Neutrophil (primary cell): ENCODE data around the gene MACIR.
"Not testable (repeated sequence)": the region's sequence is repeated elsewhere in the genome, so short reads cannot be mapped to it uniquely, and the experiment has no call there.

ENCODE experiments used
- H3K27ac ChIP-seq: fragments of 200-600 bp; sonication (generic); 2 replicates; pipeline ENCODE4 v1.5.1; 2016; ENCODE audit warnings: mild to moderate bottlenecking, moderate library complexity
- H3K27me3 ChIP-seq: fragments of 200-600 bp; sonication (generic); 2 replicates; pipeline ENCODE4 v1.6.0; 2016; ENCODE audit warnings: mild to moderate bottlenecking
- H3K36me3 ChIP-seq: fragments of 200-600 bp; sonication (generic); 2 replicates; pipeline ENCODE4 v1.5.1; 2017
- H3K4me1 ChIP-seq, 2 experiments: fragments of 200-600 bp in 1 of 2; sonication (generic) in 1 of 2; 1 replicate in 1 of 2; 2 replicates in 1 of 2; pipeline versions ENCODE4 v1.5.1 to v1.6.1; 2013 to 2016; ENCODE audit warnings: low read depth in 1 of 2, low read length in 1 of 2, mild to moderate bottlenecking in 1 of 2, moderate library complexity in 1 of 2; ENCODE audit not compliant: control insufficient read depth in 1 of 2, insufficient read depth in 1 of 2
- H3K4me3 ChIP-seq, 2 experiments: fragments of 200-600 bp in 1 of 2; sonication (generic) in 1 of 2; 1 replicate in 1 of 2; 2 replicates in 1 of 2; pipeline ENCODE4 v1.5.1; 2013 to 2016; ENCODE audit warnings: low read depth in 1 of 2, low read length in 1 of 2, mild to moderate bottlenecking in 1 of 2, moderate library complexity in 1 of 2
- H3K9me3 ChIP-seq: fragments of 200-600 bp; sonication (generic); 2 replicates; pipeline ENCODE4 v1.5.1; 2016
- CTCF ChIP-seq: fragments of 200-600 bp; sonication (generic); IDR thresholded peaks from 2 replicates; pipeline ENCODE4 v1.5.1; 2016; ENCODE audit warnings: antibody characterized with exemption

MACIR gene

GRCh38 chr5:103216697-103217096 is 41.9 kb upstream of the MACIR start:
- peaks cover 22 to 29% of the 10 kb centered on the region in 2 experiments for H3K4me1 ChIP-seq
- H3K4me3 ChIP-seq: no peak overlapping the region
- no peaks in the 10 kb centered on the region for H3K9me3 ChIP-seq
- no peaks in the 10 kb centered on the region for H3K27me3 ChIP-seq
- TF ChIP-seq CTCF: no peak
- no peaks in the 10 kb centered on the region for H3K36me3 ChIP-seq
- H3K27ac ChIP-seq: no peak overlapping the region

GRCh38 chr5:103217101-103217500 is 41.5 kb upstream of the MACIR start:
- H3K9me3 ChIP-seq: no peaks in the 10 kb centered on the region
- no peak for TF ChIP-seq CTCF
- H3K27me3 ChIP-seq: no peaks in the 10 kb centered on the region
- no peak overlapping the region for H3K4me3 ChIP-seq
- no peaks in the 10 kb centered on the region for H3K36me3 ChIP-seq
- peaks cover 19 to 25% of the 10 kb centered on the region in 2 experiments for H3K4me1 ChIP-seq
- H3K27ac ChIP-seq: no peak overlapping the region

- TF ChIP-seq CTCF: no peak
- Histone ChIP-seq H3K36me3 (no peaks in the 10 kb centered on the region), H3K4me3 (no peak overlapping the region), H3K27me3 (no peaks in the 10 kb centered on the region), H3K4me1 (peaks cover 14 to 20% of the 10 kb centered on the region in 2 experiments), H3K9me3 (no peaks in the 10 kb centered on the region), H3K27ac (no peak overlapping the region)
Observed at GRCh38 chr5:103218164-103218563, 40.4 kb upstream of the MACIR start.

GRCh38 chr5:103219074-103219473 is 39.5 kb upstream of the MACIR start:
- not testable (repeated sequence) for H3K4me3 ChIP-seq, H3K27me3 ChIP-seq, H3K27ac ChIP-seq, H3K36me3 ChIP-seq, H3K9me3 ChIP-seq
- peaks cover 14 to 20% of the 10 kb centered on the region in 2 experiments for H3K4me1 ChIP-seq

GRCh38 chr5:103223031-103223955 is 35.3 kb upstream of the MACIR start:
- Histone ChIP-seq H3K4me1 (peaks cover 0 to 3% of the 10 kb centered on the region in 2 experiments), H3K27me3 (no peaks in the 10 kb centered on the region), H3K36me3 (no peaks in the 10 kb centered on the region), H3K9me3 (no peaks in the 10 kb centered on the region), H3K4me3 (no peak overlapping the region), H3K27ac (no peak overlapping the region)
- TF ChIP-seq CTCF: no peak

- Histone ChIP-seq H3K36me3 (no peaks in the 10 kb centered on the region), H3K4me3 (no peak overlapping the region), H3K9me3 (no peaks in the 10 kb centered on the region), H3K27ac (no peak overlapping the region), H3K4me1 (peaks cover 0 to 3% of the 10 kb centered on the region in 2 experiments), H3K27me3 (no peaks in the 10 kb centered on the region)
- TF ChIP-seq CTCF: peak; percentile 67
Observed at GRCh38 chr5:103224118-103224893, 34.3 kb upstream of the MACIR start.
